Hepatocyte (in vitro differentiated cells): ENCODE results near the gene MAN2A1. TPM values are rescaled to one million over a fixed set of nuclear protein-coding genes. Genes with fewer than 3 reads are reported as not detected.

Experiments
- DNase-seq: peaks from one replicate; pipeline ENCODE4 v3.0.0-alpha.2; 2016; ENCODE audit warnings: low spot score
- H2AFZ ChIP-seq: fragments of 200-600 bp; sonication (generic); 2 replicates; pipeline ENCODE4 v1.6.0; 2016; ENCODE audit warnings: antibody characterized with exemption, mild to moderate bottlenecking
- H3K27ac ChIP-seq: fragments of 200-600 bp; sonication (generic); 2 replicates; pipeline ENCODE4 v1.5.1; 2016; ENCODE audit warnings: mild to moderate bottlenecking
- H3K27me3 ChIP-seq: fragments of 200-600 bp; sonication (generic); 2 replicates; pipeline ENCODE4 v1.6.1; 2016
- H3K36me3 ChIP-seq: fragments of 200-600 bp; sonication (generic); replicated peaks from 2 replicates; pipeline ENCODE4 v1.5.1; 2016; ENCODE audit warnings: low read depth; ENCODE audit not compliant: insufficient read depth
- H3K4me1 ChIP-seq: fragments of 200-600 bp; sonication (generic); 2 replicates; pipeline ENCODE4 v1.5.1; 2016; ENCODE audit warnings: mild to moderate bottlenecking, moderate library complexity; ENCODE audit not compliant: insufficient read depth
- H3K4me2 ChIP-seq: fragments of 200-600 bp; sonication (generic); 2 replicates; pipeline ENCODE4 v1.6.0; 2016
- H3K4me3 ChIP-seq: fragments of 200-600 bp; sonication (generic); 2 replicates; pipeline ENCODE4 v1.5.1; 2016; ENCODE audit warnings: mild to moderate bottlenecking
- H3K79me2 ChIP-seq: fragments of 200-600 bp; sonication (generic); 2 replicates; pipeline ENCODE4 v1.6.0; 2017; ENCODE audit warnings: mild to moderate bottlenecking
- H3K9me2 ChIP-seq: fragments of 200-600 bp; sonication (generic); replicated peaks from 2 replicates; pipeline ENCODE4 v1.6.0; 2017; ENCODE audit warnings: mild to moderate bottlenecking; ENCODE audit not compliant: insufficient read depth
- H3K9me3 ChIP-seq: fragments of 200-600 bp; sonication (generic); 2 replicates; pipeline ENCODE4 v1.5.1; 2016; ENCODE audit warnings: low read depth, mild to moderate bottlenecking
- H4K20me1 ChIP-seq: fragments of 200-600 bp; sonication (generic); 2 replicates; pipeline ENCODE4 v1.6.0; 2016; ENCODE audit warnings: mild to moderate bottlenecking; ENCODE audit not compliant: insufficient read depth, poor library complexity, severe bottlenecking
- CTCF ChIP-seq: fragments of 200-600 bp; sonication (generic); IDR thresholded peaks from 2 replicates; pipeline ENCODE4 v1.5.1; 2016; ENCODE audit warnings: antibody characterized with exemption, mild to moderate bottlenecking; ENCODE audit not compliant: poor library complexity
- EZH2 ChIP-seq: fragments of 200-600 bp; sonication (generic); IDR thresholded peaks from 2 replicates; pipeline ENCODE4 v1.6.1; 2016; ENCODE audit warnings: antibody characterized with exemption, mild to moderate bottlenecking, borderline replicate concordance
- EZH2phosphoT487 ChIP-seq: fragments of 200-600 bp; sonication (generic); IDR thresholded peaks from one replicate; pipeline ENCODE4 v1.6.1; 2018; ENCODE audit warnings: antibody characterized with exemption, mild to moderate bottlenecking, low read depth, moderate library complexity; ENCODE audit not compliant: unreplicated experiment, severe bottlenecking
- WGBS: methylation state at CpG from one replicate; pipeline ENCODE4 v1.1.6; 2016; ENCODE audit warnings: low lambda C conversion rate; ENCODE audit errors: missing lambda C conversion rate; 5-methylcytosine and 5-hydroxymethylcytosine counted together
- polyA plus RNA-seq: library from polyadenylated mRNA; unstranded; fragments of >200 nt; fragmentation: Nextera tagmentation; extraction: Ambion mirVana; gene quantifications from 2 replicates; pipeline ENCODE4 v1.2.1, GENCODE V29; 2016
- total RNA-seq: library from RNA; depleted of rRNA; stranded (reverse); fragments of >200 nt; gene quantifications from 2 replicates; pipeline ENCODE4 v1.2.3, GENCODE V29; 2014

Gene MAN2A1
- total and polyA plus RNA-seq, 2 experiments from 2014 or later = 31.5 to 150 TPM

DNA sequence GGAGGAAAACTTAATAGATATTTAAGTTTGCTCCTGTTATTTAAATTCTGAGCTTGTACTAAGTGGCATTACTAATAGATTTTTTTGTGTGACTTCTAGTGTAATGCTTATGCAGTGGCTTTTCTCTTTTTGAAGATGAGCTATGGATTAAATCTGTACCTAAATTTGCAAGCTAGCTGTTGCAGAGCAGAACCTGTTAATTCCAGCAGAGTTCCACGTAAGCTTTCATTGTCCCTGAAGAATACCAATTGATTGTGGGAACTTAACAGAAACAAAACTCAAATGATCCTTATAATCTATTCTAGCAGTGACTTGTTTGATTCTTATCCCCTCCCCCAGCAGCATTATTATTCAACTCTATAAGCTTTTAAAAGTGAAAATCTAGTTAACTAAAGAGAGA lies 51.7 kb downstream of the MAN2A1 start:
- Histone ChIP-seq H3K4me2 (no peak overlapping the region), H3K27ac (no peak overlapping the region), H3K4me3 (no peak overlapping the region), H3K36me3 (no peaks in the 10 kb centered on the region), H3K27me3 (no peaks in the 10 kb centered on the region), H4K20me1 (no peaks in the 10 kb centered on the region), H3K4me1 (peaks cover 18% of the 10 kb centered on the region), H3K9me3 (no peaks in the 10 kb centered on the region), H3K79me2 (peaks cover 46% of the 10 kb centered on the region), H3K9me2 (no peaks in the 10 kb centered on the region), H2AFZ (no peak overlapping the region)
- WGBS = 93% methylated on average over 1 of the region's 1 CpG
- TF ChIP-seq EZH2 (no peak), EZH2phosphoT487 (no peak), CTCF (no peak)
- DNase-seq = no peak

DNA sequence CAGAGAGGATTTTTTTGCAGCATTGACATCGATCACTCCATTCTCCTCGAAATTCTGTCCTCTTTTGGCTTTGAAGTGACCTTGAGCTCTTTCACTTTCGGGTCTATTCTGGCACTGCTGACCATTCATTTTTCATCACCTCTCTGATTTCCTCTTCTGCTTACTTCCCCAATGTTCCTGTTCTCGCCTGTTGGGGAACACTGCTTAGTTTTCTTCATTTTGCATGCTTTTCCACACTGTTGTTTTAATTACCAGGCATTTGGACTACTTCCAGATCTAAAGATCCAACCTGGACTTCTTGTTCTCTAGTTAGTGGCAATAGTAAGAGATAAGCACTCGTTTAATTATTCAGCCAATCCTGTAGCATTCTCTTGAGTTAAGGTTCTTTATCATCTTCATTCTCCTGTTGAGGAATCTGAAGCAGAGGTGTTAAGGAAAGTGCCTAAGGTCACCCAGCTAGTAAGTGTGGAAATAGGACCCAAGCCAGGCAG lies 53.4 kb downstream of the MAN2A1 start:
- Histone ChIP-seq H3K9me2 (no peaks in the 10 kb centered on the region), H3K36me3 (no peaks in the 10 kb centered on the region), H4K20me1 (no peaks in the 10 kb centered on the region), H3K4me2 (no peak overlapping the region), H3K27me3 (no peaks in the 10 kb centered on the region), H3K79me2 (peaks cover 51% of the 10 kb centered on the region), H3K4me3 (no peak overlapping the region), H2AFZ (no peak overlapping the region), H3K4me1 (peaks cover 18% of the 10 kb centered on the region), H3K27ac (peak overlapping the region; percentile 80), H3K9me3 (no peaks in the 10 kb centered on the region)
- TF ChIP-seq EZH2 = no peak
- no peak for TF ChIP-seq EZH2phosphoT487
- no peak for TF ChIP-seq CTCF
- no peak for DNase-seq
- 84% methylated on average over 5 of the region's 5 CpGs for WGBS

DNA sequence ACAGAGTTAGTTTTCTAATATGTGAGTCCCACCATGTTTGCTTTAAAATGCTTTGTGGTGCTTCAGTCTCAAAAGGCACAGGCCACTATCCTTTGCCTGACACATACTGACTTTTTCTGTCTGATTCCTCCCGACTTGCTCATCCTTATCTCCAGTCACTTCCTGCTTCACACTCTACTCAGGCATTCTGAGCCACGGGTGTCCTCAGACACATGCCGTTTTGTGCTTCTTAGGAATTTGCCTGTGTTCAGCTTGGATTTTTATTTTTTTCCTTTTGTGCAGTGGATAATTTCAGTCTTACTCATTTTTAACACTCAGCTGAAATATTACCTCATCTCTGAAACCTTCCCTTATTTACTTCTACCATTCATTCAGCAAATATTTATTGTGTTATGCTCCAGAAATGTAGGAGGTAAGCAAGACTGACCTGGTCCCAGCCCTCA lies 54.1 kb downstream of the MAN2A1 start:
- Histone ChIP-seq H3K9me3 (no peaks in the 10 kb centered on the region), H3K36me3 (no peaks in the 10 kb centered on the region), H3K4me3 (no peak overlapping the region), H3K27ac (peak overlapping the region; percentile 80), H3K4me1 (peaks cover 18% of the 10 kb centered on the region), H2AFZ (no peak overlapping the region), H3K79me2 (peaks cover 44% of the 10 kb centered on the region), H3K4me2 (no peak overlapping the region), H3K27me3 (no peaks in the 10 kb centered on the region), H4K20me1 (no peaks in the 10 kb centered on the region), H3K9me2 (no peaks in the 10 kb centered on the region)
- peak; percentile 60 for DNase-seq
- TF ChIP-seq CTCF = no peak
- TF ChIP-seq EZH2phosphoT487 = no peak
- TF ChIP-seq EZH2 = no peak
- WGBS = 12% methylated on average over 3 of the region's 3 CpGs

GRCh38 chr5:109744261-109744660 lies 54.5 kb downstream of the MAN2A1 start:
- no peaks in the 10 kb centered on the region for H3K27me3 ChIP-seq
- H3K4me3 ChIP-seq = no peak overlapping the region
- H4K20me1 ChIP-seq = no peaks in the 10 kb centered on the region
- peaks cover 18% of the 10 kb centered on the region for H3K4me1 ChIP-seq
- H3K27ac ChIP-seq = peak overlapping the region; percentile 80
- no peak overlapping the region for H3K4me2 ChIP-seq
- TF ChIP-seq EZH2phosphoT487 = no peak
- TF ChIP-seq EZH2 = no peak
- no peak for TF ChIP-seq CTCF
- 88% methylated on average over 2 of the region's 2 CpGs for WGBS
- H3K9me3 ChIP-seq = no peaks in the 10 kb centered on the region
- peaks cover 41% of the 10 kb centered on the region for H3K79me2 ChIP-seq
- DNase-seq = no peak
- H3K36me3 ChIP-seq = no peaks in the 10 kb centered on the region
- H3K9me2 ChIP-seq = no peaks in the 10 kb centered on the region
- H2AFZ ChIP-seq = no peak overlapping the region
